HCT116 (cell line): ENCODE data around the gene UBE2E1.
A peak's percentile ranks its signal among the peaks of the same experiment; 100 is the strongest.

Source experiments
- SIN3A ChIP-seq: IDR thresholded peaks from 2 replicates; pipeline ENCODE4 v1.6.1; 2012; ENCODE audit warnings: low read depth
- TF ChIP-seq, protein P1 (sequence below): IDR thresholded peaks from 2 replicates; pipeline ENCODE4 v1.6.1; 2012
- TF ChIP-seq, protein P2 (sequence below), 3 experiments: fragments of 200-600 bp in 1 of 3; sonication (generic) in 1 of 3; IDR thresholded peaks in 2 of 3; conservative IDR thresholded peaks in 1 of 3; 2 replicates each; pipeline ENCODE4 v1.5.1; 2012 to 2017; ENCODE audit warnings: low read depth in 2 of 3, low read length in 2 of 3, antibody characterized with exemption in 1 of 3, borderline replicate concordance in 1 of 3, control low read depth in 1 of 3, mild to moderate bottlenecking in 1 of 3, mixed read lengths in 1 of 3, mixed run types in 1 of 3, moderate library complexity in 1 of 3; ENCODE audit not compliant: insufficient read depth in 1 of 3

DNA sequence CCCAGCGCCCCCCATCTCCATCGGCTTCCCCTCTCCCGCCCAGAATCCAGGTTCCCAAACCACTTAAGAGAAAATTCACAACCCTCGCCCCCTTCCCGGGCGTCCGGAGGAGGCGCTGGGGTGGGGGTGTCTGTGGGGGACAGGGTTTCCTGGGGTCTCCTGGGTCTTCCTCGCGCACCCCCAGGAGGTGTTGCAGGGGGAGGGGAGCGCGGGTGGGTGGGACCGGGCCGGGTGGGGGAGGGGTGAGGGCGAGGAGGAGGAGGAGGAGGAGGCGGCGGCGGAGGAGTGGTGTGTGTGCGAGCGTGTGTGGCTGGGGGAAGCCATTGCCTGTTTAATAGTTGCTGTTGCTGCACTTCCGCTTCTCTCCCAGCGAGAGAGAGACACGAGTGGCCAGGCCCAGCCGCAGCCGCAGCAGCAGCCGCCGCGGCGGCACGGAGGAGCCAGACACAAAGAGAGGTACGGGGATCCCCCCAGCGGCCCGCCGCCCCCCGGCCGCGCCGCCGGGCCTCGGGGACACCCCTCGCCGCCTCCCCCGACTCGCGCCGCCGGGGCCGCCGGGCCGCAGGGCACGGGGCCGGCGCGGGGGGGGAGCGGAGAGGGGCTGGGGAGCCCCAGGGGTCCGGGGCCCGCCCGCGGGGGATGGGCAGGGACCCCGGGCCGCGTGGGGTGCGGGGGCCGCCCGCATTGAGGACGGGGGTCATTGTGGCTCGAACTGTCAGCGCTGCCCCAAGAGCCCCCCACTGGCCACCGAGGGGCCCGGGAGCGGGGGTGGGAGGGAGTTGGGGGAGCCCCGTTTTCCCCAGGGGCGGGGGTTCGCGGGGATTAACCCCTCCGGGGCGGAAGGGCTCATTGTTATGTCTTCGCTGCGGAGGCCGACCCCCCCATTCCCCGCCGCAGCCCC, at the start of gene UBE2E1:
- TF ChIP-seq SIN3A = no peak
- TF ChIP-seq, protein P1, sequence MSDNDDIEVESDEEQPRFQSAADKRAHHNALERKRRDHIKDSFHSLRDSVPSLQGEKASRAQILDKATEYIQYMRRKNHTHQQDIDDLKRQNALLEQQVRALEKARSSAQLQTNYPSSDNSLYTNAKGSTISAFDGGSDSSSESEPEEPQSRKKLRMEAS = 0 out of 2 replicates have a peak, but pooled peaks have one; percentile 31
- TF ChIP-seq, protein P2, sequence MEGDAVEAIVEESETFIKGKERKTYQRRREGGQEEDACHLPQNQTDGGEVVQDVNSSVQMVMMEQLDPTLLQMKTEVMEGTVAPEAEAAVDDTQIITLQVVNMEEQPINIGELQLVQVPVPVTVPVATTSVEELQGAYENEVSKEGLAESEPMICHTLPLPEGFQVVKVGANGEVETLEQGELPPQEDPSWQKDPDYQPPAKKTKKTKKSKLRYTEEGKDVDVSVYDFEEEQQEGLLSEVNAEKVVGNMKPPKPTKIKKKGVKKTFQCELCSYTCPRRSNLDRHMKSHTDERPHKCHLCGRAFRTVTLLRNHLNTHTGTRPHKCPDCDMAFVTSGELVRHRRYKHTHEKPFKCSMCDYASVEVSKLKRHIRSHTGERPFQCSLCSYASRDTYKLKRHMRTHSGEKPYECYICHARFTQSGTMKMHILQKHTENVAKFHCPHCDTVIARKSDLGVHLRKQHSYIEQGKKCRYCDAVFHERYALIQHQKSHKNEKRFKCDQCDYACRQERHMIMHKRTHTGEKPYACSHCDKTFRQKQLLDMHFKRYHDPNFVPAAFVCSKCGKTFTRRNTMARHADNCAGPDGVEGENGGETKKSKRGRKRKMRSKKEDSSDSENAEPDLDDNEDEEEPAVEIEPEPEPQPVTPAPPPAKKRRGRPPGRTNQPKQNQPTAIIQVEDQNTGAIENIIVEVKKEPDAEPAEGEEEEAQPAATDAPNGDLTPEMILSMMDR (IDR thresholded peaks at IDR 0.05 in 2 of 3, conservative IDR thresholded peaks at IDR 0.05 in 1 of 3; ENCODE audit: borderline replicate concordance in 1 of 3, insufficient read depth in 1 of 3, low read depth in 2 of 3, low read length in 2 of 3) = no peak
